HPDE6-E6E7 (cell line): Measurements from ENCODE around the gene MED16.
"Not testable (repeated sequence)": the region's sequence is repeated elsewhere in the genome, so short reads cannot be mapped to it uniquely, and the experiment has no call there.

Source experiments
- DNase-seq: peaks from one replicate; pipeline ENCODE4 v3.0.0; 2011; ENCODE audit warnings: missing footprints; ENCODE audit errors: extremely low spot score

The MED16 gene

GRCh38 chr19:854549-854948 lies 38.4 kb downstream of the MED16 start:
- no peak for DNase-seq

GRCh38 chr19:853614-854220 lies 39.3 kb downstream of the MED16 start:
- DNase-seq: not testable (repeated sequence)

- DNase-seq: no peak
Measured at GRCh38 chr19:853014-853585, 39.9 kb downstream of the MED16 start.

- DNase-seq: no peak
Measured at GRCh38 chr19:852136-853013, 40.6 kb downstream of the MED16 start, which contains the start of gene ELANE. ELANE (plus strand) TSS chr19:852303; CDS start chr19:852329, 26 bp downstream.

DNA sequence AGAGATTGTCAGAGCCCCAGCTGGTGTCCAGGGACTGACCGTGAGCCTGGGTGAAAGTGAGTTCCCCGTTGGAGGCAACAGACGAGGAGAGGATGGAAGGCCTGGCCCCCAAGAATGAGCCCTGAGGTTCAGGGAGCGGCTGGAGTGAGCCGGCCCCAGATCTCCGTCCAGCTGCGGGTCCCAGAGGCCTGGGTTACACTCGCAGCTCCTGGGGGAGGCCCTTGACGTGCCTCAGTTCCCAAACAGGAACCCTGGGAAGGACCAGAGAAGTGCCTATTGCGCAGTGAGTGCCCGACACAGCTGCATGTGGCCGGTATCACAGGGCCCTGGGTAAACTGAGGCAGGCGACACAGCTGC lies 42.0 kb downstream of the MED16 start:
- DNase-seq: no peak

DNA sequence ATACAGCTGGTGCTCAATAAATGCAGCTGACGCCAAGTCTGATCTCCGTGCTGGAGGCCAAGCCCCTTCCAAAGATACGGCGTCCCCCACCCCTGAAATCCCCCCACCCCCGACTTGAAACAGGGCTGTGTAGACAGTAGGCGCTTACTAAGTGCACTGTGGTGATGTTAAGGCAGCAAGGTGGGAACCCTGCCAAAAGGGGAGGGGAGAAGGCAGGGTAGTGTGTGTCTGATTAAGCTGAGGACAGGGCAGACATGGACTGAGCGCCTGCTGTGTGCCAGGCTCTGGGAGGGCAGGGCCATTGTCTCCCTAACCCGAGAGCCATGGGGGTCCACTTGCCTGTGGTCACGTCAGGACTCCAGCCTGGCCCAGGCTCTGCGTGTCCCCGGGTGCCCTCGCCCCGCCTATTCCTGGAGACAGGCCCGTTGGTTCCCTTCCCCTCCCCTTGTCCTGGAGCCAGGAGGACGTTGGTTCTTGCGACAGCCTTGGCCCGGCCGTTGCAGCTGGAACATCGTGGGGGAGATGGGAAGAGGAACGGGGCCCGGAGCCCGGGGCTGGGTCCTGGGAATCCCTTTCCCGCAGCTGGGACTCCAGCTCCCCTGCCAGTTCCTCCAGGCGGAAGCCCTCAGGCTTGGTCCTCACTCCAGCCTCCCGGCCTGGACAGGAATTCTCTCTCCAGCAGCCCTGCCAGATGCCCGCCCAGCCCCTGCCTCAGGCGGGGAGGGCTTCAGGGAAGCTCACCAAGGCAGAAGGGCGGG lies 42.6 kb downstream of the MED16 start:
- DNase-seq: no peak

- not testable (repeated sequence) for DNase-seq
Measured at GRCh38 chr19:849195-849594, 43.8 kb downstream of the MED16 start.

DNA sequence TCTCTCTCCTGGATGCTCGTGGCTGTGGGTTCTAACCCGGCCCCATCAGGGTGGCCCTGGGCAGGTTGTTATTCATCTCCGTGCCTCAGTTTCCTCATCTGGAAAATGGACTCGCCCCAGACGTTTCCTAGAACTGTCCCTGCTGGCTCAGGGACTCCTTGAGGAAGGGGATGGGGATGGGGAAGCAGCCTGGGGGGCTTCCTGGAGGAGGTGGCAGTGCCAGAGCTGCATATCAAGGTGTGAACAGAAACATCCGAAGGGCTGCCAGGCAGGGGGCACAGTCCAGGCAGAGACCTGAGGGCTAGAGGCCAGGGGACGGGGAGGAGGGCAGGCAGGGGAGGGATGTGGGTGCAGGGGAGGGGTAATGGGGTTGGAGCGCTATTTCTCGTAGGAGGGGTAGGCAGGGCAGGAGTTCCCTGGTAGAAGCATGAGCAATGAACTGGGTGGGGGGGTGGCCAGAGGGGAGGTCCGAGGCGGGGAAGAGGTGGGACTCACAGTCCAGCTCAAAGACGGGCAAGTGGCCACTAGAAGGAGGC lies 44.5 kb downstream of the MED16 start:
- DNase-seq: no peak

DNA sequence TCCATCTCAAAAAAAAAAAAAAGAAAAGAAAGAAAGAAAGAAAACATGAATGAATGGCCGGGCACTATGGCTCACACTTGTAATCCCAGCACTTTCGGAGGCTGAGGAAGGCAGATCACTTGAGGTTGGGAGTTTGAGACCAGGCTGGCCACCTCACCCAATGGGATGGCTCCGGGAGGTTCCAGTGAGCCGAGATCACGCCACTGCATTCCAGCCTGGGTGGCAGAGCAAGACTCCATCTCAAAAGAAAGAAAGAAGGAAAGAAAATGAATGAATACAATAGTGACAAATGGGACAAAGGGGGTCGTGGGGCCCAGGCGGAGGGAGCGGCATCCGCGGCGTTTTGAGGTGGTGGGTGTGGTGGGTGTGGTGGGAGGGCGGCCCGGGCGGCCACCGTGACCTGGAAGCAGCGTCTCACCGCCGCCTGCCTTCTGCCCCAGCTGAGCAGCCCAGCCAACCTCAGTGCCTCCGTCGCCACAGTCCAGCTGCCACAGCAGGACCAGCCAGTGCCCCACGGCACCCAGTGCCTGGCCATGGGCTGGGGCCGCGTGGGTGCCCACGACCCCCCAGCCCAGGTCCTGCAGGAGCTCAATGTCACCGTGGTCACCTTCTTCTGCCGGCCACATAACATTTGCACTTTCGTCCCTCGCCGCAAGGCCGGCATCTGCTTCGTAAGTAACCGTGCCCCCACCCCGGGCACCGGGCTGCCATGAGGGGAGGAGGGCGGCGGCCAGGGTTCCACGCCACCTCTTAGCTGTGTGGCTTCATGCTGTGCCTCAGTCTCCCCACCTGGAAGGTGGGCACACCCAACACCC lies 47.1 kb downstream of the MED16 start:
- DNase-seq: no peak

DNA sequence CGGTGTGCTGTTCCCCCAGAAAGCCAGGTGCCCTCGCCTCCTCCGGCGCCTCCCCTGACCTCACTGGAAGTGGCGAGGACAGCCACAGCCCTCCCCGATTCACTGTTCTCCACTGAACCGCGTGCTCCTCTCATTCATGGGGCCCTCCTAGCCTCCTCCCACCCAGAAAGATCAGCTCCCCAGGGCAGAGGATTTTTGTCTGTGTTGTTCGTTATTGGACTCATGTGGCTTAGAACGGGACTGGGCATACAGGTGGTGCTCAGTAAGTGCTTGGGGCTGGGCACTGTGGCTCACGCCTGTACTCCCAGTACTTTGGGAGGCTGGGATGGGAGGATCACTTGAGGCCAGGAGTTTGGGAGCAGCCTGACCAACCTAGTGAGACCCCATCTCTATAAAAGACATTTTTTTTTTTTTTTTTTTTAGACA lies 48.4 kb downstream of the MED16 start:
- no peak for DNase-seq

DNA sequence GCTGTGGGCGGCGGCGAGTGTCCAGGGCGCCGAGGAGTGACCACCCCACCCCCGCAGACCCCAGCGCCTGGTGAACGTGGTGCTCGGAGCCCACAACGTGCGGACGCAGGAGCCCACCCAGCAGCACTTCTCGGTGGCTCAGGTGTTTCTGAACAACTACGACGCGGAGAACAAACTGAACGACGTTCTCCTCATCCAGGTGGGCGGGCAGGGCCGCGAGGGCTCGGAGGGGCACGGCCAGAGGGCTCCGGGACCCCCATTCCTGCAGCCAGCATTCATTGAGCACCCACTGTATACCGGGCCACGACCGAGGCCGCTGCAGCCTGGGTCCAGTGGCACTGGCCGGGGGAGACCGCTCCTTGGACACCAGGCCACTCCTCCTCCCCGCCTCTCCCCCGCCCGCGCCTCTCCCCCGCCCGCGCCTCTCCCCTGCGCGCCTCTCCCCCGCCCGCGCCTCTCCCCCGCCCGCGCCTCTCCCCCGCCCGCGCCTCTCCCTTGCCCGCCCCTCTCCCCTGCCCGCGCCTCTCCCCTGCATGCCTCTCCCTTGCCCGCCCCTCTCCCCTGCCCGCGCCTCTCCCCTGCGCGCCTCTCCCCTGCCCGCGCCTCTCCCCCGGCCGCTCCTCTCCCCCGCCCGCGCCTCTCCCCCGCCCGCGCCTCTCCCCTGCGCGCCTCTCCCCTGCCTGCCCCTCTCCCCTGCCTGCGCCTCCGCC lies 49.0 kb downstream of the MED16 start:
- no peak for DNase-seq

GRCh38 chr19:843180-843835 lies 49.7 kb downstream of the MED16 start:
- no peak for DNase-seq

DNA sequence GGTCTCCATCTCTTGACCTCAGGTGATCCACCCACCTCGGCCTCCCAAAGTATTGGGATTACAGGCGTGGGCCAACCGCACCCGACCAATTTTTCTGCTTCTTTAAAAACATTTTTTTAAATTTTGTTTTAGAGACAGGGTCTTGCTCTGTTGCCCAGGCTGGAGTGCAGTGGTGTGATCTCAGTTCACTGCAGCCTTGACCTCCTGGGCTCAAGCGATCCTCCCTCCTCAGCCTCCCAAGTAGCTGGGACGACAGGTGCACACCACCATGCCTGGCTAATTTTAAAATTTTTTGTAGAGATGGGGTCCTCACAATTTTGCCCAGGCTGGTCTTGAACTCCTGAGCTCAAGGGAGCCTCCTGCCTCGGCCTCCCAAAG lies 50.2 kb downstream of the MED16 start:
- DNase-seq: not testable (repeated sequence)

GRCh38 chr19:840519-841206 lies 52.3 kb downstream of the MED16 start, which contains the start of gene PRTN3:
PRTN3 (plus strand) TSS chr19:840999; CDS start chr19:841009, 10 bp downstream.
- DNase-seq: no peak

GRCh38 chr19:835210-835810 lies 57.7 kb downstream of the MED16 start:
- DNase-seq: no peak

DNA sequence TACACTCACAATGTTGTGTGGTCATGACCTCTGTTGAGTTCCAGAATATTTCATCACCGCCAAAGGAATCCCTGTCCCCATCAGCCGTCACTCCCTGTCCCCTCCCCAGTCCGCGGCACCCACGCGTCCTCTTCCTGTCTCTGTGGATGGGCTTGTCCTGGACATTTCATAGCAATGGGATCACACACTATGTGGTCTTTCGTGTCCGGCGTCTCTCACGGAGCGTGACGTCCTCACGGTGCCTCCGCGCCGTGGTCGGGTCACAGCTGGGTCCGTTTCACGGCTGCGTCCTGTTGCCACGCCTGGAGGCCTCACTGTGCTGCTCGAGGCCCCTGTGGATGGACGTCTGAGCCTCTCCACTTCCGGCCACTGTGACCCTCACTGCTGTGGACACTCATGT lies 58.8 kb downstream of the MED16 start:
- DNase-seq: no peak

- no peak for DNase-seq
Measured at GRCh38 chr19:831407-832369, 61.3 kb downstream of the MED16 start.
